AG04450 (cell line): ENCODE data around the gene LRRC73. TPM values are rescaled to one million over a fixed set of nuclear protein-coding genes. Genes with fewer than 3 reads are reported as not detected.
"Not testable (repeated sequence)": the region's sequence is repeated elsewhere in the genome, so short reads cannot be mapped to it uniquely, and the experiment has no call there.

Source experiments
- CTCF ChIA-PET: fragments of 300-600, 350-600 bp; formaldehyde crosslinking; extraction: SDS; loops from one replicate; lab custom pipeline; 2022; ENCODE audit warnings: antibody characterized with exemption, inconsistent platforms; lab: Charles Lee
- POLR2A ChIA-PET: fragments of 350-600 bp; formaldehyde crosslinking; extraction: SDS; loops from one replicate; lab custom pipeline; 2021; ENCODE audit warnings: antibody characterized with exemption, inconsistent platforms; lab: Yijun Ruan, JAX
- DNase-seq: peaks from one replicate; pipeline ENCODE4 v3.0.0-alpha.2; 2011; ENCODE audit warnings: low read depth, low spot score
- H3K27ac ChIP-seq: one replicate; pipeline ENCODE4 v1.5.1; 2012; ENCODE audit warnings: low read depth, low read length, control low read depth
- H3K27me3 ChIP-seq: one replicate; pipeline ENCODE4 v1.6.0; 2012; ENCODE audit warnings: low read length; ENCODE audit not compliant: control insufficient read depth, insufficient read depth
- H3K4me3 ChIP-seq: 2 replicates; pipeline ENCODE4 v1.5.1; 2011; ENCODE audit warnings: mild to moderate bottlenecking, low read depth, low read length, control low read depth
- H3K9me3 ChIP-seq: 2 replicates; pipeline ENCODE4 v1.5.1; 2012; ENCODE audit warnings: low read length; ENCODE audit not compliant: control insufficient read depth, insufficient read depth
- polyA plus RNA-seq: library from polyadenylated mRNA; depleted of rRNA; stranded (reverse); fragments of >200 nt; gene quantifications from 2 replicates; pipeline ENCODE4 v1.2.3, GENCODE V29; 2011
- TF ChIP-seq, protein P1 (sequence below): IDR thresholded peaks from 2 replicates; pipeline ENCODE4 v1.5.1; 2011; ENCODE audit warnings: low read depth, low read length, control low read depth, inconsistent platforms

The LRRC73 gene
- polyA plus RNA-seq, 1 experiment = 0.16 TPM

DNA sequence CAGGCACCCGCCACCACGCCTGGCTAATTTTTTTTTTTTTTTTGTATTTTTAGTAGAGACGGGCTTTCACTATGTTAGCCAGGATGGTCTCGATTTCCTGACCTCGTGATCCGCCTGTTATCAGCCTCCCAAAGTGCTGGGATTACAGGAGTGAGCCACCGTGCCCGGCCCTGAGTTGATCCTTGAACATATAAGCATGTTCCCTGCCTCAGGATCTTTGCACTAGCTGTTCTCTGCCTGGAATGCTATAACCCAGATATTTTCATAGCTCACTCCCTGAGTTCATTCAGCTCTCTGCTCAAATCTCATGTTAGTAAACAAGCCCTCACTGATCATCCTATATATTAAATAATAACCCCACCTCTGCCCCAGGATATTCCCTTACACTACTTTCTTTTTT is 45.8 kb downstream of the LRRC73 start:
- no peak overlapping the region for H3K27ac ChIP-seq
- TF ChIP-seq, protein P1, sequence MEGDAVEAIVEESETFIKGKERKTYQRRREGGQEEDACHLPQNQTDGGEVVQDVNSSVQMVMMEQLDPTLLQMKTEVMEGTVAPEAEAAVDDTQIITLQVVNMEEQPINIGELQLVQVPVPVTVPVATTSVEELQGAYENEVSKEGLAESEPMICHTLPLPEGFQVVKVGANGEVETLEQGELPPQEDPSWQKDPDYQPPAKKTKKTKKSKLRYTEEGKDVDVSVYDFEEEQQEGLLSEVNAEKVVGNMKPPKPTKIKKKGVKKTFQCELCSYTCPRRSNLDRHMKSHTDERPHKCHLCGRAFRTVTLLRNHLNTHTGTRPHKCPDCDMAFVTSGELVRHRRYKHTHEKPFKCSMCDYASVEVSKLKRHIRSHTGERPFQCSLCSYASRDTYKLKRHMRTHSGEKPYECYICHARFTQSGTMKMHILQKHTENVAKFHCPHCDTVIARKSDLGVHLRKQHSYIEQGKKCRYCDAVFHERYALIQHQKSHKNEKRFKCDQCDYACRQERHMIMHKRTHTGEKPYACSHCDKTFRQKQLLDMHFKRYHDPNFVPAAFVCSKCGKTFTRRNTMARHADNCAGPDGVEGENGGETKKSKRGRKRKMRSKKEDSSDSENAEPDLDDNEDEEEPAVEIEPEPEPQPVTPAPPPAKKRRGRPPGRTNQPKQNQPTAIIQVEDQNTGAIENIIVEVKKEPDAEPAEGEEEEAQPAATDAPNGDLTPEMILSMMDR = no peak
- peaks cover 9% of the 10 kb centered on the region for H3K27me3 ChIP-seq
- ChIA-PET POLR2A (interaction anchor here (0.6 kb wide), 1 partner anchor 58 kb away, joined by 3 read pairs; no protein-coding TSS in a partner anchor), CTCF (interaction anchor here (0.7 kb wide), 1 partner anchor 34 kb away, joined by 3 read pairs; no protein-coding TSS in a partner anchor)
- H3K9me3 ChIP-seq = no peaks in the 10 kb centered on the region
- H3K4me3 ChIP-seq = no peak overlapping the region
- DNase-seq = no peak

DNA sequence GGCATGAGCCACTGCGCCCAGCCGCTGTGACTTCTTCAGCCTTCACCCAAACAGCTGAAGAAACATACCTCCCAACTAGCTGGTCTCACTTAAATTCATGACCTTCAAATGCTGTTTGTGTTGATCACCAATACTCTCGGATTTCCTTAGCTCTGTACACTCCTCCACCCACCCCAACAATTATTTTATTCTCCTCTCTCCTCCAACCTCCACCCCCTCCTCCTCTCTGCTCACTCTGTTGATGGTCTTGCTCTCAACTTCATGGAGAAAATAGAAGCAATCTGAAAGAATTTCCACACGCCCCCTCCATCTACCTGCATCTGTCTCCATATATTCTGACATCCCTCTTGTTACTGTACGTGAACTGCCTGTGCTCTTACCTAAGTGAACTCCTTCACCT is 48.2 kb downstream of the LRRC73 start:
- Histone ChIP-seq H3K27me3 (peaks cover 9% of the 10 kb centered on the region), H3K4me3 (no peak overlapping the region), H3K9me3 (no peaks in the 10 kb centered on the region), H3K27ac (no peak overlapping the region)
- CTCF ChIA-PET = interaction anchor here (1.5 kb wide), 1 partner anchor 34 kb away, joined by 3 read pairs; no protein-coding TSS in a partner anchor
- DNase-seq = no peak
- POLR2A ChIA-PET = no interaction called here
- TF ChIP-seq, protein P1 = no peak

DNA sequence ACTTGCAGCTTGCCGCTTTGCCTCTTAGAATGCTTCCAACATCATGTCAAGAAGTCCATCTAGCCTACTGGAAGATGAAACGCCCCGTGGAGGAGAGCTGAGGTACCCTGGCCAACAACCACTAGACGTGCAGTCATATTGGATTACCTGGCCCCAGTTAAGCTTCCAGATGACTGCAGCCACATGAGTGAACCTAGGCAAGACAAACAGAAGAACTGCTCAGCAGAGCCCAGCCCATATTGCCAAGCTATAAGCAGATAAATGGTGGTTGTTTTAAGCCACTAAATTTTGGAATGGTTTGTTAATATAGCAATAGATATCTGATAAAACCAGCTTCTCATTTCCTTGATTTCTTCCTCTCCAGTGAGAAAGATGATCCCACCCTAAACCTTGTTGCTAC is 50.1 kb downstream of the LRRC73 start:
- no peaks in the 10 kb centered on the region for H3K9me3 ChIP-seq
- no peak overlapping the region for H3K4me3 ChIP-seq
- TF ChIP-seq, protein P1 = no peak
- peaks cover 10% of the 10 kb centered on the region for H3K27me3 ChIP-seq
- DNase-seq = no peak
- ChIA-PET CTCF (interaction anchor here (1.6 kb wide), 1 partner anchor 47 kb away, joined by 5 read pairs; no protein-coding TSS in a partner anchor), POLR2A (interaction anchor here (0.6 to 1.2 kb wide), 3 partner anchors 17 to 786 kb away, joined by 3 to 4 read pairs (median 3); partner anchors contain the start of gene TJAP1)
- no peak overlapping the region for H3K27ac ChIP-seq

DNA sequence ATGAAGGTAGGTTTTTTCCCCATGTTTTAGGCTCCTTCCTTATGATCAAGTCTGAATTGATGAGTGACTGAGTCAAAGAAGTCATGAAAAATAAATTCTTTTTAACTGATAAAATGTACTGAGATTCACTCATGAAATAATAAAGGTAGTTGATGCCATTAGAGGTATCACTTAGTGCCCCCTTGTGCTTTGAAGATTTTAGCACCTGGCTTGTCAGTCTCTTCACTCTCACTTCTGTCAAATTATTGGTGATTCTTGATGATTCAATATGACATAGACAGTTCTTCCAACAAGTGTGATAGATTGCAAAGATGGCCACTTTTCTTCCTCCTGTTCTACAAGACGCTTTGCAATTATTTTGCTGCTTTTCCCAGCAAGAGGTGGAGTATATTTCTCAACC is 50.6 kb downstream of the LRRC73 start:
- Histone ChIP-seq H3K27me3 (peaks cover 10% of the 10 kb centered on the region), H3K4me3 (no peak overlapping the region), H3K9me3 (no peaks in the 10 kb centered on the region; the same call in 1 of the 2 replicates), H3K27ac (no peak overlapping the region)
- TF ChIP-seq, protein P1 = no peak
- ChIA-PET CTCF (interaction anchor here (1.6 kb wide), 1 partner anchor 48 kb away, joined by 5 read pairs; no protein-coding TSS in a partner anchor), POLR2A (interaction anchor here (0.6 to 1.2 kb wide), 2 partner anchors 18 to 787 kb away, joined by 3 to 4 read pairs; partner anchors contain the start of gene TJAP1)
- DNase-seq = no peak

DNA sequence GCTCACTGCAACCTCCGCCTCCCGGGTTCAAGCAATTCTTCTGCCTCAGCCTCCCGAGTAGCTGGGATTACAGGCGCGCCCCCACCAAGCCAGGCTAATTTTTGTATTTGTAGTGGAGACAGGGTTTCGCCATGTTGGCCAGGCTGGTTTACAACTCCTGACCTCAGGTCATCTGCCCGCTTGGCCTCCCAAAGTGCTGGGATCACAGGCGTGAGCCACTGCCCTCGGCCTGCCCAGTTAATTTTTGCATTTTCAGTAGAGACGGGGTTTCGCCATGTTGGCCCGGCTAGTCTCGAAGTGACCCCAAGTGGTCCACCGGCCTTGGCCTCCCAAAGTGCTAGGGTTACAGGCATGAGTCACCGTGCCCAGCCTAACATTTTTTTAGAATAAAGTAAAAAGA is 52.0 kb downstream of the LRRC73 start:
- DNase-seq, H3K27ac ChIP-seq, POLR2A ChIA-PET, CTCF ChIA-PET, H3K27me3 ChIP-seq, H3K4me3 ChIP-seq, H3K9me3 ChIP-seq: not testable (repeated sequence)
